Head of caudate nucleus (tissue), 42 donors: Measurements from ENCODE around the gene STPG2.
"Not testable (repeated sequence)": the region's sequence is repeated elsewhere in the genome, so short reads cannot be mapped to it uniquely, and the experiment has no call there.

Source experiments
- DNase-seq, 42 donors: peaks; one replicate each; pipeline versions ENCODE4 v3.0.0 to v3.0.0-alpha.2; 2020 to 2021; ENCODE audit warnings: mixed read lengths in 7 of 42
- intact Hi-C: fragments of 100-400 bp; cut with DNase I; formaldehyde crosslinking; loops from one replicate; pipeline ENCODE4 v1.15.0; 2022

The STPG2 gene

GRCh38 chr4:97582890-97583289, 560.4 kb downstream of the STPG2 start:
- intact Hi-C loops = no loop called here
- DNase-seq = no peak

- no peak for DNase-seq
- intact Hi-C loops = no loop called here
These were observed 566.3 kb downstream of the STPG2 start for GRCh38 chr4:97577004-97577403.

GRCh38 chr4:97560009-97560408, 583.3 kb downstream of the STPG2 start:
- intact Hi-C loops = no loop called here
- DNase-seq = no peak

- no peak for DNase-seq
- intact Hi-C loops = no loop called here
These were observed 585.0 kb downstream of the STPG2 start for GRCh38 chr4:97558204-97558778.

- intact Hi-C loops, DNase-seq: not testable (repeated sequence)
These were observed 592.6 kb downstream of the STPG2 start for GRCh38 chr4:97550637-97551036.

- intact Hi-C loops = no loop called here
- DNase-seq = no peak
These were observed 594.2 kb downstream of the STPG2 start for GRCh38 chr4:97548943-97549583.

- DNase-seq = no peak
- intact Hi-C loops = no loop called here
These were observed 595.1 kb downstream of the STPG2 start for GRCh38 chr4:97548186-97548585.

- DNase-seq = no peak
- intact Hi-C loops = no loop called here
These were observed 611.9 kb downstream of the STPG2 start for GRCh38 chr4:97531351-97531750.

- intact Hi-C loops = no loop called here
These were observed 612.6 kb downstream of the STPG2 start for GRCh38 chr4:97530676-97531075.

GRCh38 chr4:97525236-97525635, 618.0 kb downstream of the STPG2 start:
- no peak for DNase-seq
- intact Hi-C loops = no loop called here

More at GRCh38 chr4:97530676-97531075, 612.6 kb downstream of the STPG2 start:
- no peak for DNase-seq

- intact Hi-C loops = no loop called here
- no peak for DNase-seq
These were observed 625.3 kb downstream of the STPG2 start for GRCh38 chr4:97517939-97518338.

GRCh38 chr4:97513917-97514316, 629.4 kb downstream of the STPG2 start:
- no peak for DNase-seq
- intact Hi-C loops = no loop called here
